Measurements from ENCODE around the gene AOAH. TPM values are rescaled to one million over a fixed set of nuclear protein-coding genes. Genes with fewer than 3 reads are reported as not detected.

Gene AOAH
- total RNA-seq, 1 experiment from 2014 or later: 0.39 TPM

DNA sequence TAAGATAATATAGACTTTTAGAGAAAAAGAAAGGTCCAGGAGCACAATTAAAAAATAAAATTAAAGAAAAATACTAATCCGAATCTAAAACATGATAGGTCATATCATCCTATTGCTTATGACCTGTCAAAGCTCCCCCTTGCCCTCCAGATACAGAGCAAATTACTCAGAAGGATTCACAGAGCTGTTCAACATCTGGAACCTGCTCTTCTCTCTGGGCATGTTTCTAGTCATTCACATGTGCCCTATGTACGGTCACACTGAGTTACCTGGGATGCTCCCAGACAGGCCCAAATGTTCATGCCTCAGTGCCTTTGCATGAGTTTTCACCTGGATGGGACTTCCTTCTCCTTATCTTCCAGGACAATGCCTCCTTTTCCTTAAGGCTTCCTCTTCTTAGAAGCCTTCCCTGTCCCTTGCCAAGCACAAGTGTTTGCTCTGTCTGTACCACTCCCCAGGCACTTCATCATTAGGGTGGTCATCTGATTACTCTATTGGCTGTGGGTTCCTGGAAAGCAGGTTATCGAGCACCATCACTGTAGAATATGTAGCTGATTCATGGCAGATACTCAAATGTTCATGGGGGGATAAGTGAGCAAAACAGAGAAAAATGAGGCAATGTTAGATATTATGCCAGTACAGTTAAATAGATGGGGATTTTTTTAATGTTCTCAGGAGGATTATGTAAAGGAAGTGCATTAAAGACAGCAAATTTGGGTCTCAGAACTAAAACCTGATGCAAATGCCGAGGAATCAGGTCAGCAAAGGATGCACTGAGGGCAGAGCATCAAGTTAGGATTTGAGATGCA is 12.0 kb upstream of the AOAH start:
- Histone ChIP-seq H3K23me2 (ENCODE audit: insufficient read length, low read depth, low read length, poor library complexity, severe bottlenecking) (no peaks in the 10 kb centered on the region), H3K9me3 (ENCODE audit: control insufficient read depth, low read depth, low read length) (no peaks in the 10 kb centered on the region), H3K79me1 (ENCODE audit: insufficient read depth, low read depth, low read length, poor library complexity, severe bottlenecking) (no peaks in the 10 kb centered on the region), H4K8ac (replicated peaks; ENCODE audit: insufficient read length, low read depth, low read length) (no peak overlapping the region), H3K4ac (ENCODE audit: low read depth, low read length) (no peak overlapping the region), H3K79me2 (ENCODE audit: insufficient read depth, low read length) (no peaks in the 10 kb centered on the region), H3K18ac (ENCODE audit: insufficient read length, low read depth, low read length) (no peak overlapping the region), H3K23ac (ENCODE audit: insufficient read length, low read depth, low read length) (no peak overlapping the region), H3K56ac (ENCODE audit: insufficient read length, low read depth, low read length) (no peak overlapping the region), H2AFZ (ENCODE audit: low read length) (no peak overlapping the region), H3T11ph (ENCODE audit: low read length) (no peak overlapping the region), H2BK12ac (ENCODE audit: insufficient read length, low read depth, low read length) (no peak overlapping the region), H2BK5ac (ENCODE audit: insufficient read length, low read length) (no peak overlapping the region), H3K9ac (ENCODE audit: extremely low read depth, insufficient read length, low read length) (no peak overlapping the region), H4K20me1 (ENCODE audit: control insufficient read depth, insufficient read depth, insufficient read length) (no peaks in the 10 kb centered on the region), H4K91ac (ENCODE audit: insufficient read length, low read depth, low read length) (no peak overlapping the region), H3K27me3 (ENCODE audit: insufficient read depth, low read length) (no peaks in the 10 kb centered on the region), H3K27ac (ENCODE audit: insufficient read length, low read depth, low read length) (no peak overlapping the region), H3K14ac (ENCODE audit: insufficient read depth, low read length) (no peak overlapping the region), H2BK120ac (ENCODE audit: low read depth, low read length, poor library complexity, severe bottlenecking) (no peak overlapping the region), H3K4me1 (ENCODE audit: insufficient read depth, low read length) (peaks cover 8% of the 10 kb centered on the region; the same call in 1 of the 2 replicates), H2BK20ac (ENCODE audit: low read depth, low read length, poor library complexity, severe bottlenecking) (no peak overlapping the region), H2AK5ac (ENCODE audit: insufficient read length, low read length) (no peak overlapping the region), H3K4me2 (ENCODE audit: insufficient read depth, insufficient read length, low read length) (no peak overlapping the region), H4K5ac (ENCODE audit: insufficient read length, low read depth, low read length) (no peak overlapping the region), H2BK15ac (ENCODE audit: low read depth, low read length) (no peak overlapping the region)
- Mint-ChIP-seq H3K27me3 (ENCODE audit: low read depth) (no peaks in the 10 kb centered on the region), H3K9me3 (no peaks in the 10 kb centered on the region; a peak in 1 of 5 replicates), H3K27ac (no peak overlapping the region), H3K4me3 (no peak overlapping the region), H3K36me3 (ENCODE audit: insufficient read depth in 1 of 3, low read depth in 3 of 3) (0 out of 7 replicates have a peak, but pooled peaks cover 0 to 4% (median 0%) of the 10 kb centered on the region in 3 experiments), H3K4me1 (peaks cover 6 to 13% of the 10 kb centered on the region in 2 experiments; a peak in 3 of 4 replicates)
- no CpG with 5 or more reads among the region's 4 CpGs for WGBS (ENCODE audit: extremely low coverage, insufficient read length, low lambda C conversion rate)
- no peak for TF ChIP-seq CTCF (conservative IDR thresholded peaks at IDR 0.05)
- DNase-seq: no peak

Measured in H9 (cell line).